ENCODE results near the gene CALCOCO2. TPM values are rescaled to one million over a fixed set of nuclear protein-coding genes. Genes with fewer than 3 reads are reported as not detected.
A peak's percentile ranks its signal among the peaks of the same experiment; 100 is the strongest.
"Not testable (repeated sequence)": the region's sequence is repeated elsewhere in the genome, so short reads cannot be mapped to it uniquely, and the experiment has no call there.

The CALCOCO2 gene
- total RNA-seq, 1 experiment from 2014 or later: 38.5 TPM

DNA sequence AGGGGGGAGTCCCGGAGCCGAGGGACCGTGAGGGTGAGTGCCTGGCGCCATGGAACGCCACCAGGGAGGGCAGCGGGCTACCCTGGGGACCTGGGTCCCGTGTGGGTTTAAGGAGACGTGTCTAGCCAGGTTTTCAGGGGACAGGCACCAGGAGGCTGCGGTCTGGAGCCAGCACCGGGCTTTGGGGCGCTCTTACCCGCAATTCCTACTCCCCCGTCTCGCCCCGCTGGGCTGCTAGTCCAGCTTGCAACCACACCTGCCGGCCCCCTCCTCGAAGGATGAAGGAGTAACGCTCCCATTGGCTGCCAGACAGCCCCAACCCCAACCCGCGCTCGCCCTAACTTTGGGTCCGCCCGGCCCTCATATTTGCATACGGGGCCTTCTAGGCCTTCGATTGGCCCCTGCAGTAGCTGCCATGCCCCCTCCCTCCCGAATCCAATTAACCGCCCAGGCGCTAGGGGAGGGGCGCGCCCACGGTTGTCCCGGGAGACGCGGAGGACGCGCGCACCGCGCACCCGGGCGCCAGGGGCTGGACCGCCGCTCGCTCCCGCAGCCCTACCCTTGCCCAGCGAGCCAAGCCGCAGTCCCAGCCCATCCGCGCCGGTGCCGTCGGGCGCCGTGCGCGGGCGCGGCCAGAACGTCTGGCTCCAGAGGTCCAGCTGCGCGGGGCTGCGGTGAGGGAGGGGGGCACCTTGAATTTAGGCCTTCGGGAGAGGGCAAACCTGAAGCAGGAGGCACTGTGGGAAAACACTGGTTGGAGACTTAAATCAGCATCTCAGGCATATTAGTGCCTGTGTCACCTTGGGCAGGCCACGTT is 13.9 kb upstream of the CALCOCO2 start, which contains the start of gene TTLL6:
TSS of gene TTLL6 (minus strand) at position 456 of the 817 bp plus-strand sequence. CDS start at position 299, 157 bp downstream.
- in situ Hi-C loops (cut with HindIII; ENCODE audit: low pct_unique_long_range_greater_than_20kb, low sequenced_read_pairs): loop anchor here (10.0 kb wide), 1 partner anchor 68 kb away; no protein-coding TSS in a partner anchor

GRCh38 chr17:48818361-48818841 is 12.4 kb upstream of the CALCOCO2 start:
- in situ Hi-C loops (cut with HindIII; ENCODE audit: low pct_unique_long_range_greater_than_20kb, low sequenced_read_pairs): loop anchor here (10.0 kb wide), 1 partner anchor 66 kb away; no protein-coding TSS in a partner anchor
- DNase-seq (ENCODE audit: low read depth): no peak

More for the DNA sequence above, 13.9 kb upstream of the CALCOCO2 start, which contains the start of gene TTLL6:
- peak; percentile 97 for DNase-seq (ENCODE audit: low read depth)

DNA sequence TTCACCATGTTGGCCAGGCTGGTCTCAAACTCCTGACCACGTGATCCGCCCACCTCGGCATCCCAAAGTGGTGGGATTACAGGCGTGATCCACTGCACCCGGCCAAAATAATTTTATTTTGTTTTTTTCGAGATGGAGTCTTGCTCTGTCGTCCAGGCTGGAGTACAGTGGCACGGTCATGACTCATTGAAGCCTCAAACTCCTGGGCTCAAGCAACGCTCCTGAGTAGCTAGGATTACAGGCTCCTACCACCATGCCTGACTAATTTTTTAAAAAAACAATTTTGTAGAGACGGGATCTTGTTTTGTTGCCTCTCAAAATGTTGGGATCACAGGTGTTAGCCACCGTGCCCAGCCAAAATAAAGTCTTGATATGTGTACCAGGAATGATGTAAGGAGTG is 11.4 kb upstream of the CALCOCO2 start:
- DNase-seq (ENCODE audit: low read depth): no peak
- in situ Hi-C loops (cut with HindIII; ENCODE audit: low pct_unique_long_range_greater_than_20kb, low sequenced_read_pairs): loop anchor here (10.0 kb wide), 1 partner anchor 65 kb away; no protein-coding TSS in a partner anchor

DNA sequence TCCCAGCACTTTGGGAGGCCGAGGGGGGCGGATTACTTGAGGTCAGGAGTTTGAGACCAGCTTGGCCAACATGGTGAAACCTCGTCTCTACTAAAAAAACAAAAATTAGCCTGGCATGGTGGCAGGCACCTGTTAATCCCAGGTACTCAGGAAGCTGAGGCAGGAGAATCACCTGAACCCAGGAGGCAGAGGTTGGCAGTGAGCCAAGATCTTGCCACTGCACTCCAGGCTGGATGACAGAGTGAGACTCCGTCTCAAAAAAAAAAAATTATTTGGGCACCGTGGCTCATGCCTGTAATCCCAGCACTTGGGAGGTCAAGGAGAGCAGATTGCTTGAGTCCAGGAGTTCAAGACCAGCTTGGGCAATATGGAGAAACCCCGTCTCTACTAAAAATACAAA is 9.9 kb upstream of the CALCOCO2 start:
- in situ Hi-C loops (cut with HindIII; ENCODE audit: low pct_unique_long_range_greater_than_20kb, low sequenced_read_pairs); DNase-seq (ENCODE audit: low read depth): not testable (repeated sequence)

DNA sequence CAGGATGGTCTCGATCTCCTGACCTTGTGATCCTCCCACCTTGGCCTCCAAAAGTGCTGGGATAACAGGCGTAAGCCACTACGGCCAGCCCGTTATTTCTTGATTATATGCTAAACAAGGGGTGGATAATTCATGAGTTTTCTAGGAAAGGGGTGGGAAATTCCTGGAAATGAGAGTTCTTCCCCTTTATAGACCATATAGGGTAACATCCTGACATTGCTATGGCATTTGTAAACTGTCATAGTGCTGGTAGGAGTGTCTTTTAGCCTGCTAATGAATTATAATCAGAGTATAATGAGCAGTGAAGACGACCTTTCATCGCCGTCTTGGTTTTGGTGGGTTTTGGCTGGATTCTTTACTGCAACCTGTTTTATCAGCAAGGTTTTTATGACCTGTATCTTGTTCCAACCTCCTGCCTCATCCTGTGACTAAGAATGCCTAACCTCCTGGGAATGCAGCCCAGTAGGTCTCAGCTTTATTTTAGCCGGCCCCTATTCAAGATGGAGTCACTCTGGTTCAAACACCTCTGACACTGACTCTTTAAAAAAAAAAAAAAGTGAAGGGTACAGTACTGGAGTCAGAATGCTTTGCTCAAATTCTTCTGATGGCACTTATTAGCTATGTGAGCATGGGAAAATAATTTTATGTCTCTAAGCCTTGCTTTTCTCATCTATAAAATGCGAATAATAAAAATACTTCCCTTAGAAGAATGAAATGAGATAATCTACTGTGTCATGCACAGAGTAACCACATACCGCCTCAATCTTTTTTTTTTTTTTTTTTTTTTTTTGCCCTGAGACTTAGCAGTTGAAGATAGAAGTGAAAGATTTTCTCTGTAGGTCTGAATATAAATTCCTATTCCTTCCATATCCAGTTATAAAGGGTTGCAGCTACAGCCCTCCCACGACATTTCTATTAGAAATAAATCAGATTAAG is 5.1 kb upstream of the CALCOCO2 start:
- no peak for DNase-seq (ENCODE audit: low read depth)
- in situ Hi-C loops (cut with HindIII; ENCODE audit: low pct_unique_long_range_greater_than_20kb, low sequenced_read_pairs): no loop called here

GRCh38 chr17:48831549-48831883 is 681 bp downstream of the CALCOCO2 start:
- no peak for DNase-seq (ENCODE audit: low read depth)
- in situ Hi-C loops (cut with HindIII; ENCODE audit: low pct_unique_long_range_greater_than_20kb, low sequenced_read_pairs): no loop called here

DNA sequence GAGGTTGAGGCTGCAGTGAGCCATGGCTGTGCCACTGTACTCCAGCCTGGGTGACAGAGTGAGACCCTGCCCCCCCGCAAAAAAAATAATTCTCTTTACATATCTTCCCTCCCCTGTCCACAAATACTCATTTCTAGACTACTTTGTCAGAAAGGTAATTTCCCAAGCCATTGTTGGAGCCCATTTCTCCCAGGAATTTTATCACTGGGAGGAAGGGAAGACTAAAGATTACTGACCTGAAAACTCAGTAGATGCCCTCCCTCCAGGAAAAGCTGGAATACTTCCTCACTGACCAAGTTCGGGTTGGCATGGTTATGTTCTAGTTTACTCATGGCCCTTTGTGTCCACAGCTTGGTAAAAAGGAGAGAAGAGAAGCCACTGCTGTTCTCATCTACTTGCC is 4.1 kb downstream of the CALCOCO2 start:
- DNase-seq (ENCODE audit: low read depth): no peak
- in situ Hi-C loops (cut with HindIII; ENCODE audit: low pct_unique_long_range_greater_than_20kb, low sequenced_read_pairs): no loop called here

DNA sequence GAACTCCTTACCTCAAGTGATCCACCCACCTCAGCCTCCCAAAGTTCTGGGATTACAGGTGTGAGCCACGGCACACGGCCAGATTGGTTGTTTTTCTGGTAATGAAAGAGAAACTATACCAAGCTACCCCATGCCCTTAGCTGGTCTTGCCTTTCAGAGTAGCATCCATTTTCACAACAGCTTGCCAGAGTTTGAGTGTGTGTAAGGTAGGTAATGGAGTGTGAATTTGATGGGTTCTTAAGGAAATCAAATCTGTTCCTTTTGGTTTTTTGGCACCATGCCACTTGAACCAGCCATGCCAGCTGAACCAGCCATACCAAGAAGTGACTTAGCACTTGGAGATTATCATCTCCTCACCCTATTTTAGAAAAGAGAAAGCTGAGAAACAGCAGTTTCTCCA is 5.1 kb downstream of the CALCOCO2 start:
- no peak for DNase-seq (ENCODE audit: low read depth)
- in situ Hi-C loops (cut with HindIII; ENCODE audit: low pct_unique_long_range_greater_than_20kb, low sequenced_read_pairs): no loop called here

- in situ Hi-C loops (cut with HindIII; ENCODE audit: low pct_unique_long_range_greater_than_20kb, low sequenced_read_pairs); DNase-seq (ENCODE audit: low read depth): not testable (repeated sequence)
These were observed 6.6 kb downstream of the CALCOCO2 start for GRCh38 chr17:48837458-48837857.

DNA sequence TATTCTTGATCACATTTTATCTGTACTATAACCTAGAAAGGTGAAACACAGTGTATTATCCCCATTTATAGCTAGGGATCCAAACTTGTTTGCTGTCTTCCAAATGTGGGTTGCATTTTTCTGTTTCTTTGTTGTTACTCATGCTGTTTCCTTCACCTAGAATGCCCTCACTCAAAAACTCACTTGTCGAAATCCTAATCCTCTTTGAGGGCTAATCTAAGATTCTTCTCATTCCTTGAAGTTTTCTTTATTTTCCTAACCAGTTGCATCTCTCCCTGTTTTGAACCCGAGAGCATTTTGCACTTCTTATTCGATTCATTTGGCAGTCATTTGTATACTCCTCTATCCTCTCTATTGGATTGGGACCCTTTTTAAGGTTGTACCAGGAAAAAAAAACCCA is 9.6 kb downstream of the CALCOCO2 start:
- no peak for DNase-seq (ENCODE audit: low read depth)
- in situ Hi-C loops (cut with HindIII; ENCODE audit: low pct_unique_long_range_greater_than_20kb, low sequenced_read_pairs): no loop called here

DNA sequence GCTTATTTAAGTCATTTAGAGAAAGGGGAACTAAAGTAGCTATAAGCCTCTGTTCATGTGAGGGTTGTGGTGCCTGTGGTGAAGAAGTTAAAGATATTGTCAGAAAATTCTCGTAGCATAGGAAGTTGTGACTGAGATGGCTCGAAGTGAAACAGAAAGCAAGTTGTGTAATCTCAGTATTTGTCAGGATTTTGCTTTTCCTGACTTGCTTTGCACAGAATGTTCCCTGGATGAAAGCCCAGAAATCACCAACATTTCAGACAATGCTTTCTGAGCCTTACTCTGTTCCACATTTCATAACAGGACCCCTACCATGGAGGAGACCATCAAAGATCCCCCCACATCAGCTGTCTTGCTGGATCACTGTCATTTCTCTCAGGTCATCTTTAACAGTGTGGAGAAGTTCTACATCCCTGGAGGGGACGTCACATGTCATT is 10.6 kb downstream of the CALCOCO2 start:
- in situ Hi-C loops (cut with HindIII; ENCODE audit: low pct_unique_long_range_greater_than_20kb, low sequenced_read_pairs): no loop called here
- DNase-seq (ENCODE audit: low read depth): no peak

DNA sequence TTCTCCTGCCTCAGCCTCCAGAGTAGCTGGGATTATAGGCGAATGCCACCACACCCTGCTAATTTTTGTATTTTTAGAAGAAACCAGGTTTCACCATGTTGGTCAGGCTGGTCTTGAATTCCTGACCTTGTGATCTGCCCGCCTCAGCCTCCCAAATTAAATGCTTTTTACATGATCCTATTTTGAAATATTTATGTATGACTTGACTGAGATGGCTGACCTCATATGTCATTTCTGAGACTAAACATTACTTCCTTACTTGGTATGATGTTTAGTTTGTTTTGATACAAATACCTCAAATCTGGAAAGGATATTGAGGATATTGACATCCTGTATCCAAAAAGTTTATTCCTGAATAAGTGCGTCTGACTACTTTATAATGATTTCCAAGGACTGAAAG is 11.9 kb downstream of the CALCOCO2 start:
- no peak for DNase-seq (ENCODE audit: low read depth)
- in situ Hi-C loops (cut with HindIII; ENCODE audit: low pct_unique_long_range_greater_than_20kb, low sequenced_read_pairs): no loop called here

GRCh38 chr17:48843187-48843900 is 12.5 kb downstream of the CALCOCO2 start:
- in situ Hi-C loops (cut with HindIII; ENCODE audit: low pct_unique_long_range_greater_than_20kb, low sequenced_read_pairs): no loop called here
- no peak for DNase-seq (ENCODE audit: low read depth)

DNA sequence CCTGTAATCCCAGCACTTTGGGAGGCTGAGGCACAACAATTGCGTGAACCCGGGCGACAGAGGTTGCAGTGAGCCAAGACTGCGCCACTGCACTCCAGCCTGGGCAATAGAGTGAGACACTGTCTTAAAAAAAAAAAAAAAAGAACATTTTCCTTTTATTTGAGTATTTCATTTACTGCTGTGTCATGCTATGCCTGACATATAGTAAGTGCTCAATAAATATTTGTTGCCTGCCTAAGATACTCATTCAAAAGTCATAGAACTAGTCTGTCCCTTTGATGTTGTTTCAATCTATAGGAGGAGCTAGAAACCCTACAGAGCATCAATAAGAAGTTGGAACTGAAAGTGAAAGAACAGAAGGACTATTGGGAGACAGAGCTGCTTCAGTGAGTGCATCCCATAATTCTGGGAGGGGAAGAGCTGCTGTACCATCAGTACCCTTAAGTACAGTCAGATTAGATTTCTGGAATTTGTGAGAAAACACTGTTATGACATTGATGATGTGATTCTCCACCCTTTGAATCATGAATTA is 20.0 kb downstream of the CALCOCO2 start:
- DNase-seq (ENCODE audit: low read depth): no peak
- in situ Hi-C loops (cut with HindIII; ENCODE audit: low pct_unique_long_range_greater_than_20kb, low sequenced_read_pairs): no loop called here

DNA sequence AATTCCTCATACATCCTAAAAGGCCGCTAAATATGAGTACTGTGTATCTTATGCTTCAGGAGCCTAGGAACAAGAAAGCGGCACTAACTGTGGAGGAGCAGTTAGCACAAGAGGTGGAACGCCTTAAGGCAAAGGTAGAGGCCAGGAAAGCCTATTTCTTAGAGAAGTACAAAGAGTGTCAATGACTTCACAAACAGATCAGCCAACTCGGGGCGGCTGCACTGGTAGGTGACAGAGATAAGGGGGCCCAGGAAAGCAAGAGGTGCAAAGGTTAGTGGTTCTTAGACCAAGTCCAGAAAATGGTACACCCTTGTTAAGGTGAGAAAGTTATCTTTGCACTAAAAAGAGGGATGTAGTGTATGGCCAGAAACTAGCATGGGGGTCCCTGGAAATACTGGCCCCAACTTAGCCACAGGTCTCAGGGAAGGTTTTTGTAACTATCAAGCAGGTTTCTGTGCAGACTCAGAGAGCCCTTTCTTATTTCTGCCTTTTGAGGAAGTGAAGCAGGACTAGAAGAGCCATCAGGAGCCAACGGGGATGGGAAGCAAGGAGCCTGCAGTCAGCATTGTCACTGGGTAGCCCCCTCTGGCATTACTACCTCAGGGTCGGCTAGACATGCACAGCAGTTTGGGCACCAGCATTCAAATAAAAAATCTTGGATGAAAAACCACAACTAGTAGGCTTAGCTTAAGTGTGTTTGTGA is 24.1 kb downstream of the CALCOCO2 start:
- in situ Hi-C loops (cut with HindIII; ENCODE audit: low pct_unique_long_range_greater_than_20kb, low sequenced_read_pairs): no loop called here
- DNase-seq (ENCODE audit: low read depth): no peak

GRCh38 chr17:48856122-48856821 is 25.4 kb downstream of the CALCOCO2 start:
- in situ Hi-C loops (cut with HindIII; ENCODE audit: low pct_unique_long_range_greater_than_20kb, low sequenced_read_pairs): no loop called here
- no peak for DNase-seq (ENCODE audit: low read depth)

- in situ Hi-C loops (cut with HindIII; ENCODE audit: low pct_unique_long_range_greater_than_20kb, low sequenced_read_pairs): no loop called here
- DNase-seq (ENCODE audit: low read depth): no peak
These were observed 29.2 kb downstream of the CALCOCO2 start for GRCh38 chr17:48860034-48860433.

All from Caki2 (cell line).